ENCODE data around the gene CEP126. TPM values are rescaled to one million over a fixed set of nuclear protein-coding genes. Genes with fewer than 3 reads are reported as not detected.
A peak's percentile ranks its signal among the peaks of the same experiment; 100 is the strongest.

Gene CEP126, protein sequence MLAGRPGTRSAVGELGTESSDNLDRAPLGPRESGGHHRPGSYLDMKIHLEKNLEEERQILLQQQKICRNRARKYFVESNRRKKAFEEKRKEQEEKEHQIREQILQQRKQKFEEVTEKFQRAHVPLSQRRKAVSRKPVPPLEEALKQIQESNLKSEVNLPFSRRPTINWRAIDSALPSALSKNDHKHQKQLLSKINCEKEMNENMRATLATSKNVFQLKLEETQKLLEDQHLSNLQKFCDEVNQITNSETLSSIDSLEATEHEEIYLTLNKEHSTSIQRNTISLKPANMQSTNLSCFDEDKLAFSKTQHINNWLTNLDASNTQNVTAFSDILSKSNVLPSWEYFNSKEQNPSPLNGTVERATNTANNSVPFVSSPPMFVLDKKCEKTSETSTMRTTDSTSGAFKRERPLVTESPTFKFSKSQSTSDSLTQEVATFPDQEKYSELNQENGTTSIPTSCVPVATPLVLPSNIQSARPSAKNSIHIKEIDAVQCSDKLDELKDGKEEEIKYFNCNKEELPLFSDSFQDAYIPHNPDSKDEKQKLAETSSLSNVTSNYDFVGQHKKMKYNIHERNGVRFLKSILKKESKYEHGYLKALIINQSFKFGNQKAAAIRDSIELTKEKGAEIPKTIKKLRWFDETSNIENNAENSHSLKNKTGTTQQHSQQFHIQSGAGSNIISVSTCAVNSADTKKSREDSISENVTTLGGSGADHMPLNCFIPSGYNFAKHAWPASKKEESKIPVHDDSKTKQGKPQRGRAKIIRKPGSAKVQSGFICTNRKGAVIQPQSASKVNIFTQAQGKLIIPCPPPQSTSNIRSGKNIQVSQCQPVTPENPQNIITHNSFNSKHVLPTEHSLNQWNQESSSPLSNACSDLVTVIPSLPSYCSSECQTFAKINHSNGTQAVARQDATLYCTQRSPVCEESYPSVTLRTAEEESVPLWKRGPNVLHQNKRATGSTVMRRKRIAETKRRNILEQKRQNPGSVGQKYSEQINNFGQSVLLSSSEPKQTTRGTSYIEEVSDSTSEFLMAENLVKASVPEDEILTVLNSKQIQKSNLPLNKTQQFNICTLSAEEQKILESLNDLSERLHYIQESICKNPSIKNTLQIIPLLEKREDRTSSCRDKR
- 3.4 TPM for polyA plus RNA-seq (2013, experiment 1 of 2; ENCODE audit: insufficient read length)
- polyA plus RNA-seq (2013, experiment 2 of 2; ENCODE audit: insufficient read length), result 5.0 TPM

DNA sequence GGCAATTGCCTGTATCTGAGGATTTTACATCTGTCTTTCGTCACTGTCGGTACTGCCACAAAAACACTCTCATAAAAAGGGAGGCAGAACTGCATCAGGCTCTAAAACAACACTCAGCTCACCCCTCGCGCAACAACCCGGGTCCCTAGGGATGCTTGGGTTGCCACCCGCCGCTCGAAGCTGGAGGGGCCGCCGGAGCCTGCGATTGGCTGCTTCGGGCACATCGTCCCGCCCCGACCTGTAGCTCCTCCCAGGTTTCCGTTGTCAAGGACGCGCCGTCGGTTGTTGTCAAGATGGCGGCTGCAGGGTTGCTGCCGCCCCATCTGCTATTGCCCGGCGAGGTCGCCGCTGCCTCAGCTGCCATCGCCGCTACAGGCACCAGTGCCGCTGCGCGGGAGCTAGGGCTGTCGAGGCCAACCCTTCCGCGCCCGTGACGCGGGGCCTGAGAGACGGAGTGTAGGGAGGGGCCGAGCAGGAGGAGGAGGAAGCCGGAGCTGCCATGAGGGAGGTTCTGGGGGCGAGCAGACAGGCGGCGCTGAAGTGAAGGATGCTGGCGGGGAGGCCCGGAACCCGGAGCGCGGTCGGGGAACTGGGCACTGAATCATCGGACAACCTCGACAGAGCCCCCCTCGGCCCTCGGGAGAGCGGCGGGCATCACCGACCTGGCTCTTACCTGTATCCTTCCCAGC, at the start of gene CEP126:
CEP126 (plus strand) TSS at position 273 of the 689 bp plus-strand sequence; CDS start at position 548, 275 bp downstream.
- peak; percentile 96 for DNase-seq

DNA sequence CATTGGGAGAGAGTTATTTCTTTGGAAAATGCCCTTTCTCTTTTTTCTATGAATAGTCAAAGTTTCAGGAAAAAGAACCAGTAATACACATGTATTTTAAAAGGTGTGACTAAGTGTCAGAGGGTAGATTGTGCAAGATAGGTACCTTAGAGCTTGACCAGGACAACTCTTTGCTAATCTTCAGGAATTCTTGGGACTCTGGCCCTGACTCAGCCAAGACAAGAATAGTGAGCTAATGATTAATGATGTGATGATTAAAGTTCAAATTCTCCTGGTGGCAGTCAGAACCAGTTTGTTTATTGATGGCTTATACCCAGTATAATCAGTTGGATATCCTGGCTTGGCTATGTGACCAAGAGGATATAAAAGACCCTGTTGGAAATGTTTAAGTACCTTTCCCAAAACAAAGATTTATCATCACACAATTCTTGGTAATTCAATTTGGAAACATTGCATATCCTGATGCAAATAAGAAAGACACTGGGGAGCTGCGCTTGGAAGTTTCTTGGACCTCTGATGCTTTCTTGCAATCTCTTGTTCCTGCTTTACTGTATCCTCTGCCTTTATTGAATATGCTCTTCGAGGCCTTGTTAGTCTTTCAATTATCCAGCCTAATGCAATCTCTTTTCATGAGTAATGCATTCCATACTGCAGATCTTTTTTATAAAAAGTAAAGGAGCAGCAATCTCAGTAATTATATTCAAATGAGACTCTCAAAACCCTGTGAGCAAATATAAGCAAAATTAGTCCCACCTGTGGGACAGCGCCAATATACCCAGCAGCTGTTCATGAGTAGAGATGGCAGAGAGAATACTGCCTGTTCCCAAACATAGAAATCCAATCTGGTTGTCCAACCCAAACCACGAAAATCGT, 48.0 kb upstream of the CEP126 start:
- peak; percentile 65 for DNase-seq

DNA sequence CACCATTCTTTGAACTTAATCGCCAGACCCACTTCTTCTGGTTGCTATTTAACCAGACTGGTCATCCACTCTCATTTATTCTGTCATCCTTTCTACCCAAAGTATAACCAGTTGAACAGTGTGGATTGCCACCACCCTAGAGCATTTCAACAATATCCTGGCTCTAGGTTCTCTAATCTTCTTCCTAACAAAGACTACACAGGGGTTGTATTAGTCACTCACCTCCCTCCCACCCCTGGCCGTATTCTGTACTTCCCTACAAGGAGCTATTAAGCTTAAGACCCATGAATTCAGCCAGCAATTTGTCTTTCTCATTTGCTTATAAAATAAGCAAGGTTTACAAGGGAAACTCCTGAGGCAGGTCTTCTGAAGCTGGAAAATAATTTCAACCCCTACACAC, 46.9 kb upstream of the CEP126 start:
- no peak for DNase-seq

DNA sequence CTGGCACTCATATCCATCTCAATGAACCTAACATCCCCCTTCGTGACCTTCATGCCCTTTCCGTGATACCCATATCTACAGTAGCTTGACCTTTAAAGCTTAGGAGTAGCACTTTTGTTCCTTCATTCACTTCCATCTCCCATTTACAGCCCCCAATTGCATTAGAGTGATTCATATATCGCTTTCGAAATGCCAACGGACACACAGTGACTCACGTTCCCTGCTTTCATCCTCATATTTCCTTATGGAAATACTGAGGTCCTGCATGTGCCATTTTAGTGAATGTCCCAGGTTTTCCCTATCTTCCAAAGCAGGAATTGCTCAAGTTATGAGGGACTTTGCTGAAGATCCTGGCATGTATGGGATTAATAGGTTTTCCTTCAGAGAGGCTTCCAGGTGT, 44.3 kb upstream of the CEP126 start:
- DNase-seq, result peak; percentile 75

DNA sequence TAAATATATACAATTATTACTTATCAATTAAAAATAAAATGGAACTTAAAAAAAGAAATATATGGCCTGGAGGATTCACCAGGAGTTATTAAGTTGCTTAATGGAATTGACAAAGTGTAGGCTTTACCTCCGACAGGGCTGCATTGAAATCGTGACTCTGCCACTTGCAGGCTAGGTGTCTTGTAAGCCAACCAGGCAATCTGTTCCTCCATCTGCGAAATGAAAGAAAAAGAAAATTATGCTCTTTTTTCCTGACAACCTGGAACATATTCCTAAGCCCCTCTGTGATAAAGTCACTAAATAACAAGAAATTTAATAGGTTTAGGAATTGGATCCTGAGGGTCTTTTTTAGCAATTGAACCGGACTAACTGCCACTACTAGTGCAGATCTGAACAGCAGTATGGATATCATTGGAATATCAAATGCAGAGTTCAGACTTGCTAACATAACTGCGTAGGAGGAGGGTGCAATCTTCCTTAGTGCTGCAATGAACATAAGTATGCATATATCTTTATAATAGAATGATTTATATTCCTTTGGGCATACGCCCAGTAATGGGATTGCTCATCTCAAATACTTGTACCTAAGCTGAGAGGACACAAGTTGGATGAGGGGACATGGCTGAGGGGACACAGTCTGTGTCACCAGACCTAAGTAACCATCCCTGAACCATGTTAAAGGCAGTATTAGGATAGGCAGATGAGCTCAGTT, 42.5 kb upstream of the CEP126 start:
- DNase-seq, result no peak

DNA sequence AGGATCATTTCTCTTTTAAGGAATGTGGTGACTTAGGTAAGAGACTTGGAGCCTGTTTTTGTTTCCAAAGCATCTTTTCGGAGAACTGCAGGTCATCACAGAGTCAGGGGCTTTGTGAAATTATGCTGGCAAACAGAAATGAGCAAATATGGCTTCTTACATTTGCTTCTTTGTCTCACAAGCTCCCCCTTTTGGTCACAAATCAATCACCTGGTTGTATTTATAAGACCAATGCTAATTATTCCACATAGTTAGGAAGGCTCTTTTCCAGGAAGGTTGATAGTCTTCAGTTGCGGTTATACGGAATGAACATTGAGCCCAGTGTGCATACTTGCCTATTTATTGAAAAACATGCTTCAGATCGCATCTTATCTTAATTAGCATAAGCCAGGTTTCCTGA, 34.6 kb upstream of the CEP126 start:
- DNase-seq, result peak; percentile 72

DNA sequence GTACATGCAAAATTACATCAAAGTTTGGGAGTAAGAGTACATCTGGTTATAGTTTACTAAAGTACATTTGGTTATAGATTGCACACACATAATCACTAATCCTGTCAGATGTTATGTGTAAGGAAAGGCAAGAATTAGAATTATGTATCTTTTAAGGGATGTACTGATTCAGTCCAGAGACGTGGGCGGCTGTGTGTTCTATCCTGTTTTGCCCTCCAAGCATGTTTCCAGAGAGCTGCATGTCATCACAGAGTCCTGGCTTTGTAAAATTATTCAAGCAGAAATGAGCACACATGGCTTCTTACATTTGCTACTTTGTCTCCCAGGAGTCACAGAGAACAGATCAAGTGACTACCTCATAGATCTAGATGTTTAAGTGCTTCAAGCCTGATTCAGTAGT, 33.2 kb upstream of the CEP126 start:
- no peak for DNase-seq

DNA sequence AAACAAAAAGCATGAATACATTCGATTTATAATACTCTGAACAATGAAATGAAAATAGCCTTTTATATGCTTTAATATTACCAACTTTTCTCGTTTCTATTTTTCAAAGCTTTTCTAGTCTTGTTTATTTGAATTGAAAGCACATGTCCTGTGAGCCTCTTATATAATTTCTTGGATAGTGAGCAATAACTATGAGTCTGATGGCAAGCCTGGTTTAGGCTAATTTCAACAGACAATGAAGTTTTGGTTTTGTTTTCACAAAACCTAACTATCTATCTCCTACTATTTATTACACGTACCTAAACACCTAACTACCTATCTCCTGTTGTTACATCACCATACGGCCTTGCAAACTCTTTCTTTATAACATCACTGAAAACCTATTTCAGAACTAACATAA, 29.2 kb upstream of the CEP126 start:
- DNase-seq, result no peak

DNA sequence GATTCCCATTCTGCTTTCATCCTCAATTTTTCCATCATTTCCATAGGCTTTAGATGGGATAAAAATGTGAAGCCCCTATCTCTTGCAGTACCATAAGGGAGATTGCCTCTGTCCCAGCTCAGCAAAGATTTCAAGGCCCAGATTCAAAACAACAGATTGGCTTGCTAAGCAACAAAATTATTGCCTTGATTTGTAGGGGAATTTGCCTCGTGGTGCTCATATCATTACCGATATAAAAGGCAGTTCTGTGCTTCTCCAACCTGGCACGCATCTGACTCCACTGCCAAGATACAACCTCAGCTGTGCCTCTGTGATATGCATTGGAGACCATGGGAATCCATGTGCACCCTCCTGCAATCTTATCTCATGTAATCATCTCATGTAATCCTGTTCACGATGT, 25.0 kb upstream of the CEP126 start:
- DNase-seq, result no peak

DNA sequence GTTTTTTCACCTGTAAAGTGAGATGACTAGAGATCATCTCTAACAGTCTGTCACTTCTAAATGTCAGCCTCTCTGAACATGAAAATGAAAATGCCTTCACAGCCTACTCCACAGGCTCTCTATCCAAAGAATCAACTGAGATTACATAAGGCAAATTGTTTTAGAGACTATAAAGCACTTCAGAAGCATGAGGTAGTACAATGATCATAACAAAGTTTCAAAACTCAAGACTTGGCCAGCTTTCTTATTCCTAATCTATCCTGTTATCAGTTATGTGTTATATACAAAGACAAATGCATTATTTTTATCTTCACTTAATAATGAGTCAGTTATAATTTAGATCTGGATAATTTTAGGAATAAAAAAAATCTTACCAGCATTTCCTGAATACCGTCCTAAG, 20.3 kb upstream of the CEP126 start:
- no peak for DNase-seq

DNA sequence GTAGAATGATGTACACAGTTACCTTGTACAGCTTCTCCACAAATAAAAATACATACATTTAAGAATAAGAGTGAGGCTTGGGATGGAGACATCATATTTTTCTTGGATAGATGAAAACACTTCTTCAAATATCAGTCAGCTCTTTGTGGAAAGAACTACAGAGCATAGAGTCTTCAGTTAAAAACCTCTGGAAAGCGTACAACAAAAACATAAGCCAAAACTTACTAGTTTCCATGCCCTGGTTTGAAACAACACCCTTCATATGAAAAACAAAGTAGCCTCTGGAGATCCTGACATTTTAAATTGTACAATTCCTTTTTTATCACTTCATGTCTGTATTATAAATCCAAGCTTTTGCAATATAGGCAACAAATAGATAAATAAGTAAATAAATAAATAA, 7.0 kb upstream of the CEP126 start:
- DNase-seq, result no peak

DNA sequence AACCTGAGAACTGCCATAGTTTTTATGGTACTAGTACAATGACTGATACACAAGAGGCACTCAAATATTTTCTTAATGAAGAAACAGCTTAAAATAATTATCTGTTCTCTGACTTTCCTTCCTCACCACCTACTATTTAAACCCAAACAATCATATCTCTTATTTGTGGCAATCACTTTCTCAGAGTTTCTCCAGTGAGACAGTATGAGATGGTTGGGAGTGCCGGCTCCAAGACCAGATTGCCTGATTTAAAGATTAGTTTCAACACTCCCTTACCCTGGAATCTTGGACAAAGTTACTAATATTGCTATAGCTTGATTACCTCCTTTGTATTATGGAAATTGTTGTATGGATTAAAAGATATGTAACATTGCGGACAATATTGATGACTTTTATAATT, 5.7 kb upstream of the CEP126 start:
- DNase-seq, result no peak

DNA sequence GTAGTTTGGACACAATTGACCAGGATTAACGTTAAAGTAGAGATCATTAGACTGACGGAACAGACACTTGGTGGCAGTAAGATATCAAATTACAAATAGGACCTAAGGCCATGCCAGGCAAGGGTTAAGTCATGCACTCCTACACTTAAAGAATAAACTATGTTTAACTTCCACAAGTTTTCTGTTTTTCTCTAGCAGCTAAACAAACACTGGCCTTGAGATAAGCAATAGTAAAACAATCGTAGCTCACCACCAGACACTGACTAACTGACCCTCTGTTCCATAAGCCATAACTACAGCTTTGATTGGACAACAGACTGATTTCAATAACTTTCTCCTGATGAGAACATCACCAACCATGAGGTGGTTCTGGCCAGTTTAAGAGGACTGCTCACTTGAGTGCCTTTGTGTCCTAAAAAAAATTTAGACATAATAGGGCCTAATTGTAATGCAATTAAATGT, 2.0 kb upstream of the CEP126 start:
- peak; percentile 2 for DNase-seq

DNA sequence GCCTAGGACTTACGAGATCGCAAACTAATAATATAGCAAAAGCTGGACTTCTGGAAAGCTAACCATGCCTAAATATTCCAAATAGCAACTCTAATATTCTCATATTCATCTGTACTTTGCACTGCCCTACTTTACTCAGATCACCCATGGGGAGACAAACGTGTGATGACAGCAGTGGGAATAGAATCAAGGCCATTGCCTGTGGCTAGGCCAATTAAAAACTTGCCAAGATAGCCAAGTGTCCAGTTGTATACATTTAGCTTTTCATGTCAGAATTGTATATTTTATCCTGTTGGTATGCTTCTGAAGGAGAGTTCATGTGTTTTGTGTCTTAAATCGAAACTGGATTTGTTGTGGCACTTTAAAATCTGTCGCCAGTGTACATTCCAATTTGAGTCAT, 1.2 kb upstream of the CEP126 start:
- DNase-seq, result no peak

DNA sequence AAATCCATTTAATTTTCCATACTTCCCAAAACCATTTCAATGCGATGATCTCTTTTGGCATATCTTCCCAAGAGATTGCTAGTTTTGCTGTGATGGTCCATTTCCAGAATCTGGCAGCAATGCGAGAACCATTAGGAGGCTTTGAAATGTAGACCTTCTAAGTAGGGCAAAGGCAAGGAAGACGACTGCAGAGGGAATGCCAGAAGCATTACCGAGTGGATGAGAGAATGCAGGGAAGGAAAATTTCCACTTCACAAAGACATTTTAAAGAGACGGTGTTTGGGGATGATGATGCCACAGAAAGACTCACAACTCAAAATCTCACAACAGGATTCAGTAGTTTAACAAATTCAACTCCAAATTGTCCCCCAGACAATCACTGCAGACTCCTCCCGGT, 471 bp upstream of the CEP126 start:
- DNase-seq, result peak; percentile 61

DNA sequence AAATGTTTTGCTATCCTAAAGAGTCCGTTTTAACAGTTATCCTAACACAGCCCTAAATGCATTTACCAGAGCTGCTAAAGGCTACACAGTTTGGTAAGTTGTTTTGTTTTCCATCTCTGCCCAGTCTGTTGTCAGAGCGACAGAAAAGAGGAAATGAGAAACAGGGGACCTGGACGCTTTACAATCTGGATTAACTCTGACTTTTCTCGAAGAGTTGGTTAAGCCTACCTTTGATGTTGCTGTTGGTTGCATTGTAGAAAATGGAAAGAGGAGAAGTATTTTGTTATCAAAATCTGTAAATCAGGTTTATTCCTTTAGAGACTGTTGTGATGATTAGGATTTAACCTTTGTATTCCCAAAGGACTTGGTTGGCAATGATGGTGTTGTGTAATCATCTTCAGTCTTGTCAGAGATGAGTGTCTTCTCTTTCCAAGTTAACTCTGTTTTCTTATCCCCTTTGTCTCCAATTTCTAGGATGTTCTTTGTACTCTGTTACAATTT, 1.0 kb downstream of the CEP126 start:
- peak; percentile 31 for DNase-seq

DNA sequence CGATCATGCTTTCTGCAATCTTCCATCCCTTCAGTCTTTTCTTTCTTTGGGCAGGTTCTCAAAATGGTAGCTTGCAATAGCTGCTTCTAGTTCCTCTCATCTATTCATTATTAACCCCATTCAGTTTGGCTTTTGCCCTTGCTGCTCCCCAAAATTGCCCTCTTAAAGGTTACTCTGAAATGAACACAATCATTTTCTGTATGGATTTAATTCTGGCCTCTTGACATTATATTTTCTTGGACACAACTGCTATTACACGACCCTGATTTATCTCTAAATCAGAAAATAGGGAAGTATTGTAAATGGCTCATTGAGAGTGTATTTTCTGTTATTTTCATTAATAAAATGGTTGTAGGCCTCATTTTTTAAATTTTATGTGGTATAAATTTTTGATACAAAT, 1.6 kb downstream of the CEP126 start, which contains the start of gene ANGPTL5:
ANGPTL5 (minus strand) TSS at position 101 of the 400 bp plus-strand sequence. CDS start 8,613 bp downstream, outside the sequence.
- no peak for DNase-seq

DNA sequence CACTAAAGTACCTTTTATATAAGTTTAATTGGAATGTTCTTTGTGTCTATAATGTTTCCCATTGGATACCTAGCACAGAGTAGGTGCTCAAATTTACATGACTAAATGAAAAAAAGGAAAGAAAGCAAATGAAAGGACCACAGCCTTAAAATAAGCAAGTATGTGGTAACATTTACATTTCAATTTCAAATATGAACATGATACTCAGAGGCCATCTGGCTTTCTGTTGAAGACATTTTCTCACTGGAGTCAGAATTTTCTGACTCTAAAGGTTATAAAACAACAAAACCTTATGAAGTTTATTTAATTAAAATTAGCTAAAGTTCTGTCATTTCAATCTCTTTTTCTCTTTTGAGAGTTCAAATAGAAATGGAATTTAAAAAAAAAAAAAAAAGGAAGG, 2.4 kb downstream of the CEP126 start:
- DNase-seq, result no peak

DNA sequence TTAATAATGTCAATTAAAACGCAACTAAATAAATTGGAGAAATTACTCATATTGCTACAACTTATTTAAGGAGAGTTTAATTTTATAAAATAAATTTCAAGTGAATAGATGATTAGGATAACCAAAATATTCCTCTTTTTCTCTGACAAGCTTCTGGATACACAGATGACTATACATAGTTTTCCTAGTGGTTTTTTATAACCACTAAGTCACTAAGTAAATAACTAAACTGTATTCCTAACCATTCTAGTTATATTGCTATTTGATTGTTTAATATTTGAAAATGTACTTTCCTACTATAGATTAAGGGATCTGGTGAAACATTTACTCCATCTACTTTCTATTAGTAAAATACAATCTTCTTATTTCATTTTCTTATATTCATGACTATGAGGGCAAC, 6.2 kb downstream of the CEP126 start:
- no peak for DNase-seq

DNA sequence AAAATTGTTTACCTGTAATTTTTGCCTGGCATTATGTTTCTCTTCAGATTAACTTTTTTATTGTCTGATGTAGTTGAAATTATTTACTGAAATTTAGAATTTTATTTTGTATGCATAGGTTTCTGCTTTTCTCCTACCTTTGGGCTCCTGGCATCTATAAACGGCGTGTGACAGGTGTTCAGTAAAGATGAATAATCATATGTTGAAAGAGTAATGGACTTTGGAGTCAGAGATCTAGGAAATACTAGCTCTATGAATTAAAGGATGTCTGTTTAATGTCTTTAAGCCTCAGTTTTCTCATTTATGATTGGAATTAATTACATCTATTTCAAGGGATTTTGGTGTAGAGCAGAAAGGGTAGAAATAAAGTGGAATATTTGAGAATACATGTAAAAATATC, 8.7 kb downstream of the CEP126 start:
- DNase-seq, result no peak

Measured in fibroblast of skin of scalp (primary cell).